Stimulated activated CD4-positive, alpha-beta T cell treated with anti-CD3 and anti-CD28 coated beads, Interleukin-15, amount 100 ng/mL, for 24 hours (primary cell): ENCODE data around the gene CRK.

Experiments
- DNase-seq: peaks from one replicate; pipeline ENCODE4 v3.0.0-alpha.2; 2020

CRK gene

GRCh38 chr17:1455797-1456599 is at the start of gene CRK:
Gene CRK, minus strand, starts transcription at chr17:1456232. Its CDS starts 115 bp downstream, at chr17:1456117.
- DNase-seq, result peak; percentile 98

- no peak for DNase-seq
These were observed 49.6 kb upstream of the CRK start for GRCh38 chr17:1505586-1505985.

- DNase-seq, result no peak
These were observed 48.8 kb upstream of the CRK start for GRCh38 chr17:1504866-1505265.

- no peak for DNase-seq
These were observed 47.7 kb upstream of the CRK start for GRCh38 chr17:1503699-1504098.

GRCh38 chr17:1498869-1499268 is 42.8 kb upstream of the CRK start:
- no peak for DNase-seq

GRCh38 chr17:1498233-1498632 is 42.2 kb upstream of the CRK start:
- DNase-seq, result no peak

- no peak for DNase-seq
These were observed 41.8 kb upstream of the CRK start for GRCh38 chr17:1497831-1498230.

GRCh38 chr17:1496869-1497268 is 40.8 kb upstream of the CRK start:
- DNase-seq, result no peak

- no peak for DNase-seq
These were observed 39.4 kb upstream of the CRK start for GRCh38 chr17:1495265-1495989.

GRCh38 chr17:1494736-1495253 is 38.8 kb upstream of the CRK start:
- DNase-seq, result no peak

- DNase-seq, result no peak
These were observed 38.2 kb upstream of the CRK start for GRCh38 chr17:1494203-1494602.

- DNase-seq, result no peak
These were observed 37.4 kb upstream of the CRK start for GRCh38 chr17:1493291-1493980.

GRCh38 chr17:1492249-1493206 is 36.5 kb upstream of the CRK start, which contains the start of gene MYO1C:
Gene MYO1C, minus strand, starts transcription at chr17:1492686. Its CDS starts 199 bp downstream, at chr17:1492487.
- peak; percentile 17 for DNase-seq

GRCh38 chr17:1491443-1492248 is 35.6 kb upstream of the CRK start:
- peak; percentile 70 for DNase-seq

GRCh38 chr17:1490643-1491442 is 34.8 kb upstream of the CRK start:
- DNase-seq, result peak; percentile 87

- no peak for DNase-seq
These were observed 32.8 kb upstream of the CRK start for GRCh38 chr17:1488826-1489270.

GRCh38 chr17:1487939-1488825 is 32.1 kb upstream of the CRK start:
- DNase-seq, result peak; percentile 76

GRCh38 chr17:1486802-1487695 is 31.0 kb upstream of the CRK start:
- peak; percentile 83 for DNase-seq
